Stimulated activated CD4-positive, alpha-beta T cell treated with anti-CD3 and anti-CD28 coated beads, Interleukin-15, amount 100 ng/mL, for 1 hour (primary cell): ENCODE data around the gene KSR1.
"Not testable (repeated sequence)": the region's sequence is repeated elsewhere in the genome, so short reads cannot be mapped to it uniquely, and the experiment has no call there.

ENCODE experiments used
- DNase-seq, 2 donors: peaks; one replicate each; pipeline ENCODE4 v3.0.0-alpha.2; 2020; ENCODE audit warnings: low read depth in 1 of 2, low spot score in 1 of 2

The KSR1 gene

GRCh38 chr17:27455914-27456680 lies at the start of gene KSR1:
Gene KSR1 (plus strand): TSS chr17:27456448. CDS start chr17:27456644, 196 bp downstream.
- DNase-seq = peak; percentile 63 to 74

- no peak for DNase-seq
These were observed 48.1 kb upstream of the KSR1 start for GRCh38 chr17:27407916-27408864.

GRCh38 chr17:27408891-27409290 lies 47.4 kb upstream of the KSR1 start:
- DNase-seq = no peak

GRCh38 chr17:27412158-27412557 lies 44.1 kb upstream of the KSR1 start:
- DNase-seq = not testable (repeated sequence)

- DNase-seq = no peak
These were observed 42.9 kb upstream of the KSR1 start for GRCh38 chr17:27413315-27413714.

GRCh38 chr17:27413792-27414191 lies 42.5 kb upstream of the KSR1 start:
- no peak for DNase-seq

GRCh38 chr17:27414271-27414670 lies 42.0 kb upstream of the KSR1 start:
- no peak for DNase-seq

GRCh38 chr17:27414694-27415093 lies 41.6 kb upstream of the KSR1 start:
- no peak for DNase-seq

- no peak for DNase-seq
These were observed 41.0 kb upstream of the KSR1 start for GRCh38 chr17:27415120-27415795.

GRCh38 chr17:27417596-27418365 lies 38.5 kb upstream of the KSR1 start:
- no peak for DNase-seq

GRCh38 chr17:27418366-27418615 lies 38.0 kb upstream of the KSR1 start:
- no peak for DNase-seq

- no peak for DNase-seq
These were observed 37.1 kb upstream of the KSR1 start for GRCh38 chr17:27419156-27419555.

- no peak for DNase-seq
These were observed 35.9 kb upstream of the KSR1 start for GRCh38 chr17:27420211-27420950.

- DNase-seq = no peak
These were observed 35.1 kb upstream of the KSR1 start for GRCh38 chr17:27421111-27421510.

- DNase-seq = not testable (repeated sequence)
These were observed 34.6 kb upstream of the KSR1 start for GRCh38 chr17:27421626-27422025.

GRCh38 chr17:27422601-27423000 lies 33.6 kb upstream of the KSR1 start:
- no peak for DNase-seq

GRCh38 chr17:27423651-27424050 lies 32.6 kb upstream of the KSR1 start:
- DNase-seq = no peak

GRCh38 chr17:27424516-27424915 lies 31.7 kb upstream of the KSR1 start:
- no peak for DNase-seq

- DNase-seq = no peak
These were observed 31.3 kb upstream of the KSR1 start for GRCh38 chr17:27424941-27425340.

GRCh38 chr17:27425571-27425970 lies 30.7 kb upstream of the KSR1 start:
- not testable (repeated sequence) for DNase-seq
